Measurements from ENCODE around the gene PHACTR3.

PHACTR3 gene

GRCh38 chr20:59817846-59818615, 213.7 kb downstream of the PHACTR3 start:
- no peak for DNase-seq (ENCODE audit: low read depth)

GRCh38 chr20:59818911-59819310, 214.6 kb downstream of the PHACTR3 start:
- no peak for DNase-seq (ENCODE audit: low read depth)

GRCh38 chr20:59819496-59820203, 215.3 kb downstream of the PHACTR3 start:
- DNase-seq (ENCODE audit: low read depth) = no peak

GRCh38 chr20:59820204-59821041, 216.1 kb downstream of the PHACTR3 start:
- no peak for DNase-seq (ENCODE audit: low read depth)

GRCh38 chr20:59821201-59821600, 216.9 kb downstream of the PHACTR3 start:
- no peak for DNase-seq (ENCODE audit: low read depth)

- no peak for DNase-seq (ENCODE audit: low read depth)
Measured at GRCh38 chr20:59821788-59822187, 217.4 kb downstream of the PHACTR3 start.

GRCh38 chr20:59822291-59823029, 218.1 kb downstream of the PHACTR3 start:
- no peak for DNase-seq (ENCODE audit: low read depth)

- DNase-seq (ENCODE audit: low read depth) = no peak
Measured at GRCh38 chr20:59823030-59823423, 218.7 kb downstream of the PHACTR3 start.

GRCh38 chr20:59823491-59824259, 219.3 kb downstream of the PHACTR3 start:
- DNase-seq (ENCODE audit: low read depth) = no peak

GRCh38 chr20:59824711-59825562, 220.6 kb downstream of the PHACTR3 start:
- DNase-seq (ENCODE audit: low read depth) = no peak

GRCh38 chr20:59825563-59825920, 221.2 kb downstream of the PHACTR3 start:
- no peak for DNase-seq (ENCODE audit: low read depth)

GRCh38 chr20:59825944-59826759, 221.8 kb downstream of the PHACTR3 start:
- no peak for DNase-seq (ENCODE audit: low read depth)

GRCh38 chr20:59827138-59828056, 223.1 kb downstream of the PHACTR3 start:
- no peak for DNase-seq (ENCODE audit: low read depth)

- no peak for DNase-seq (ENCODE audit: low read depth)
Measured at GRCh38 chr20:59828125-59829053, 224.0 kb downstream of the PHACTR3 start.

- no peak for DNase-seq (ENCODE audit: low read depth)
Measured at GRCh38 chr20:59829054-59829785, 224.9 kb downstream of the PHACTR3 start.

Data from amniotic epithelial cell (primary cell).